Vagina (tissue), 2 donors: ENCODE measurements around the gene FAM131C.

Experiments
- POLR2A ChIP-seq, 2 donors: fragments of 450-650 bp; IDR thresholded peaks; one replicate each; pipeline ENCODE4 v1.6.1; 2017; ENCODE audit warnings: antibody characterized with exemption in 2 of 2, mild to moderate bottlenecking in 2 of 2, moderate library complexity in 2 of 2
- TF ChIP-seq, protein P1 (sequence below), 3 experiments: fragments of 450-650 bp in 2 of 3; fragments of 200-600 bp in 1 of 3; sonication (generic) in 1 of 3; IDR thresholded peaks; one replicate each; pipeline ENCODE4 v1.5.1; 2017 to 2019; ENCODE audit warnings: antibody characterized with exemption in 3 of 3, mild to moderate bottlenecking in 2 of 3, moderate library complexity in 2 of 3

- TF ChIP-seq, protein P1, sequence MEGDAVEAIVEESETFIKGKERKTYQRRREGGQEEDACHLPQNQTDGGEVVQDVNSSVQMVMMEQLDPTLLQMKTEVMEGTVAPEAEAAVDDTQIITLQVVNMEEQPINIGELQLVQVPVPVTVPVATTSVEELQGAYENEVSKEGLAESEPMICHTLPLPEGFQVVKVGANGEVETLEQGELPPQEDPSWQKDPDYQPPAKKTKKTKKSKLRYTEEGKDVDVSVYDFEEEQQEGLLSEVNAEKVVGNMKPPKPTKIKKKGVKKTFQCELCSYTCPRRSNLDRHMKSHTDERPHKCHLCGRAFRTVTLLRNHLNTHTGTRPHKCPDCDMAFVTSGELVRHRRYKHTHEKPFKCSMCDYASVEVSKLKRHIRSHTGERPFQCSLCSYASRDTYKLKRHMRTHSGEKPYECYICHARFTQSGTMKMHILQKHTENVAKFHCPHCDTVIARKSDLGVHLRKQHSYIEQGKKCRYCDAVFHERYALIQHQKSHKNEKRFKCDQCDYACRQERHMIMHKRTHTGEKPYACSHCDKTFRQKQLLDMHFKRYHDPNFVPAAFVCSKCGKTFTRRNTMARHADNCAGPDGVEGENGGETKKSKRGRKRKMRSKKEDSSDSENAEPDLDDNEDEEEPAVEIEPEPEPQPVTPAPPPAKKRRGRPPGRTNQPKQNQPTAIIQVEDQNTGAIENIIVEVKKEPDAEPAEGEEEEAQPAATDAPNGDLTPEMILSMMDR (IDR thresholded peaks at IDR 0.05) = peak; percentile 84 to 92 (median 92)
- no peak for TF ChIP-seq POLR2A (IDR thresholded peaks at IDR 0.05)
Observed at GRCh38 chr1:16055613-16056520, 17.6 kb downstream of the FAM131C start.
